ENCODE measurements around the gene SCARB1.

The SCARB1 gene

DNA sequence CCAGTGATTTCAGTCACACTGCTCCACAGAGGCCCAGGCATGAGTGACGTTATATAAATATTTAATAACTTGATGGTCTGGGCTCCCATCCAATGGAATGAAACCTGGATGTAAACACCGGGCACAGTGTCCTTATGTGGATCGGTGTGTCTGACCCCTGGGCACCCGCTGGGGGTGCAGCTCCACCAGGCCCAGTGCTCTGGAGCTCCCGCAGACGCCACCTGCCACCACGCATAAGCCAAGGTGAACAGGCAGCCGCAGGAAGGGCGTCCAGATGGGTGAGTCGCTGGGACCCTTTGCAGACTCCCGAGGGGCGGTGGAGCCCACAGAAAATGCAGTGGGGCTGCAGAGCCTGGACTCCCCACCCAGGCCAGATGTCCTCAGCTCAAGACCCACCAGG is 121.6 kb downstream of the SCARB1 start:
- Histone ChIP-seq H3K36me3 (replicated peaks; ENCODE audit: insufficient read depth, low read length) (no peaks in the 10 kb centered on the region), H3K4me1 (ENCODE audit: low read length) (no peaks in the 10 kb centered on the region), H3K9ac (ENCODE audit: low read length) (no peak overlapping the region), H3K4me3 (ENCODE audit: low read length) (no peak overlapping the region), H2AFZ (ENCODE audit: low read length) (no peak overlapping the region), H3F3A (ENCODE audit: insufficient read depth, low read length) (no peaks in the 10 kb centered on the region), H3K79me2 (ENCODE audit: low read length) (no peaks in the 10 kb centered on the region), H3K27ac (ENCODE audit: low read length) (no peak overlapping the region), H4K20me1 (ENCODE audit: insufficient read depth, low read length) (no peaks in the 10 kb centered on the region), H3K9me2 (replicated peaks; ENCODE audit: insufficient read depth, low read length) (no peaks in the 10 kb centered on the region), H3K27me3 (replicated peaks; ENCODE audit: insufficient read depth, low read length) (no peaks in the 10 kb centered on the region), H3K4me2 (ENCODE audit: low read depth, low read length) (no peak overlapping the region), H3K9me3 (replicated peaks; ENCODE audit: insufficient read depth, low read length) (no peaks in the 10 kb centered on the region)
- DNase-seq, result no peak
- no peak for TF ChIP-seq EZH2 (optimal IDR thresholded peaks at IDR 0.05; ENCODE audit: low read depth, low read length)
- TF ChIP-seq, protein P1, sequence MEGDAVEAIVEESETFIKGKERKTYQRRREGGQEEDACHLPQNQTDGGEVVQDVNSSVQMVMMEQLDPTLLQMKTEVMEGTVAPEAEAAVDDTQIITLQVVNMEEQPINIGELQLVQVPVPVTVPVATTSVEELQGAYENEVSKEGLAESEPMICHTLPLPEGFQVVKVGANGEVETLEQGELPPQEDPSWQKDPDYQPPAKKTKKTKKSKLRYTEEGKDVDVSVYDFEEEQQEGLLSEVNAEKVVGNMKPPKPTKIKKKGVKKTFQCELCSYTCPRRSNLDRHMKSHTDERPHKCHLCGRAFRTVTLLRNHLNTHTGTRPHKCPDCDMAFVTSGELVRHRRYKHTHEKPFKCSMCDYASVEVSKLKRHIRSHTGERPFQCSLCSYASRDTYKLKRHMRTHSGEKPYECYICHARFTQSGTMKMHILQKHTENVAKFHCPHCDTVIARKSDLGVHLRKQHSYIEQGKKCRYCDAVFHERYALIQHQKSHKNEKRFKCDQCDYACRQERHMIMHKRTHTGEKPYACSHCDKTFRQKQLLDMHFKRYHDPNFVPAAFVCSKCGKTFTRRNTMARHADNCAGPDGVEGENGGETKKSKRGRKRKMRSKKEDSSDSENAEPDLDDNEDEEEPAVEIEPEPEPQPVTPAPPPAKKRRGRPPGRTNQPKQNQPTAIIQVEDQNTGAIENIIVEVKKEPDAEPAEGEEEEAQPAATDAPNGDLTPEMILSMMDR (IDR thresholded peaks at IDR 0.05; ENCODE audit: low read length), result no peak

DNA sequence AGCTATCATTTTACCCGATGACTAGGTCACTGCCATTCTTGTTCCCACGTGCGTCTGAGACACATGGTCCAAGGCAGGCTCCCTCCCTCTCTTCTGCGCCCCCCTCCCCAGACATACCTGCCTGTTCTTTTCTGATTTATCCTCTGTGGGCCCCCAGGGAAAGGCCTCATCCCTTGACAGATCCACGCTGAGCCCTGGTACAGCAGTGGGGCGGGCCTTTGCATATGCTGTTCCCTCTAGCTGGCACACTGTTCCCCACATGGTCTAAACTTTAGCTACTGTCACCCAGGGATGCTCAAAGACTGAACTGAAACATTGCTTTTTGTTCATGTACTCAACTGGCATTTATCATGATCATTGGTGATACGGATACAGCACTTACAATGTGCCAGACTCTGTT is 122.5 kb downstream of the SCARB1 start:
- Histone ChIP-seq H3K27me3 (replicated peaks; ENCODE audit: insufficient read depth, low read length) (no peaks in the 10 kb centered on the region), H3K4me3 (ENCODE audit: low read length) (no peak overlapping the region), H3K9me2 (replicated peaks; ENCODE audit: insufficient read depth, low read length) (no peaks in the 10 kb centered on the region), H3F3A (ENCODE audit: insufficient read depth, low read length) (no peaks in the 10 kb centered on the region), H3K27ac (ENCODE audit: low read length) (no peak overlapping the region), H3K9ac (ENCODE audit: low read length) (no peak overlapping the region), H4K20me1 (ENCODE audit: insufficient read depth, low read length) (no peaks in the 10 kb centered on the region), H3K4me2 (ENCODE audit: low read depth, low read length) (no peak overlapping the region), H2AFZ (ENCODE audit: low read length) (no peak overlapping the region), H3K9me3 (replicated peaks; ENCODE audit: insufficient read depth, low read length) (no peaks in the 10 kb centered on the region), H3K79me2 (ENCODE audit: low read length) (no peaks in the 10 kb centered on the region), H3K4me1 (ENCODE audit: low read length) (no peaks in the 10 kb centered on the region), H3K36me3 (replicated peaks; ENCODE audit: insufficient read depth, low read length) (no peaks in the 10 kb centered on the region)
- DNase-seq, result no peak
- TF ChIP-seq EZH2 (optimal IDR thresholded peaks at IDR 0.05; ENCODE audit: low read depth, low read length) (no peak), EZH2phosphoT487 (IDR thresholded peaks at IDR 0.05; ENCODE audit: low read length) (no peak)
- TF ChIP-seq, protein P1 (IDR thresholded peaks at IDR 0.05; ENCODE audit: low read length), result no peak

DNA sequence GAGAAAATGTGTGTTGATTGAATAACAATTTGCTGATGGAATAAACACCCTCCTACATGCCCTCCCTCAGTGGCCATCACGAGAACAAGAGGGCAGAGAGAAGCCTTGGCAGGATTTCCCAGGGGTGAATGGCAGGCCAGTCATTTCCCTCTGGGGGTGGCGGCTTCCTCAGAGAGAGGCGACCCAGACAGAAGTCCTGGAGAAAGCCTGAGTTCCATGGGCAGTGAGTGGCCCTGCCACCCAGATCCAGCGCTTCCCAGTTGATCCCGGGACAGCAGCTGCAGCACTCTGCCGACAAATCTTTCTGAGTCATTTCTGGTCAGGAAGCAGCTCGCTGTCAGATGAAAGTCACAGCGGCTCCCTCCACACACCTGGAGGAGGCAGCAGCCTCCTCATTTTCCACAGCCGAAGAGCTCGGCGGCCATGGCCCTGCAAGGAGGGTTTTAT is 123.0 kb downstream of the SCARB1 start:
- Histone ChIP-seq H3K9ac (ENCODE audit: low read length) (no peak overlapping the region), H3F3A (ENCODE audit: insufficient read depth, low read length) (no peaks in the 10 kb centered on the region), H3K27me3 (replicated peaks; ENCODE audit: insufficient read depth, low read length) (no peaks in the 10 kb centered on the region), H4K20me1 (ENCODE audit: insufficient read depth, low read length) (no peaks in the 10 kb centered on the region), H3K9me3 (replicated peaks; ENCODE audit: insufficient read depth, low read length) (no peaks in the 10 kb centered on the region), H3K4me3 (ENCODE audit: low read length) (no peak overlapping the region), H2AFZ (ENCODE audit: low read length) (no peak overlapping the region), H3K4me1 (ENCODE audit: low read length) (no peaks in the 10 kb centered on the region), H3K79me2 (ENCODE audit: low read length) (no peaks in the 10 kb centered on the region), H3K36me3 (replicated peaks; ENCODE audit: insufficient read depth, low read length) (no peaks in the 10 kb centered on the region), H3K9me2 (replicated peaks; ENCODE audit: insufficient read depth, low read length) (no peaks in the 10 kb centered on the region), H3K4me2 (ENCODE audit: low read depth, low read length) (no peak overlapping the region), H3K27ac (ENCODE audit: low read length) (no peak overlapping the region)
- DNase-seq, result no peak
- TF ChIP-seq, protein P1 (IDR thresholded peaks at IDR 0.05; ENCODE audit: low read length), result no peak
- no peak for TF ChIP-seq EZH2 (optimal IDR thresholded peaks at IDR 0.05; ENCODE audit: low read depth, low read length)
- TF ChIP-seq EZH2phosphoT487 (IDR thresholded peaks at IDR 0.05; ENCODE audit: low read length), result no peak
